Brain pericyte (primary cell): ENCODE measurements around the gene CLEC1B.
"Not testable (repeated sequence)": the region's sequence is repeated elsewhere in the genome, so short reads cannot be mapped to it uniquely, and the experiment has no call there.

ENCODE experiments used
- DNase-seq: peaks from one replicate; pipeline ENCODE4 v3.0.0-alpha.2; 2012; ENCODE audit warnings: low read depth, low spot score

The CLEC1B gene

DNA sequence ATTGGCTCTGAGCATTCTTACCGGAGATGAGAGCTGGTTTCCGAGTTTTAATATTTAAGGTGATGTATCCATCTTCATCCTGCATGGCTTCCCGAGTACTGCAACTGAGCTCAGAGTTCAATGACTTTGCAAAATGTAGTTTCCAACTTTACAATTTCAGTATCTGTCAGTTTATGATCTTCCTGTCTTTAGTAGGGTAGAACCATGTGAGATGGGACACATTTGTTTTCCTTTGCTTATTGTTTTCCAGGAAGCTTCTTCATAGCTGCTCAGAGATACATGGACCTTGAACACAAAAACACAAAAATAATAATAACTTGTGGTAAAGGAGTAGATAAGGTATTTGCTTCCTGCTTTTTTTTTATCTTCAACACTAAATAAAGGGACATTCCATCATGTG is at the start of gene CLEC1B:
TSS of gene CLEC1B (minus strand) at position 106 of the 400 bp plus-strand sequence. CDS start at position 85, 21 bp downstream.
- no peak for DNase-seq

DNA sequence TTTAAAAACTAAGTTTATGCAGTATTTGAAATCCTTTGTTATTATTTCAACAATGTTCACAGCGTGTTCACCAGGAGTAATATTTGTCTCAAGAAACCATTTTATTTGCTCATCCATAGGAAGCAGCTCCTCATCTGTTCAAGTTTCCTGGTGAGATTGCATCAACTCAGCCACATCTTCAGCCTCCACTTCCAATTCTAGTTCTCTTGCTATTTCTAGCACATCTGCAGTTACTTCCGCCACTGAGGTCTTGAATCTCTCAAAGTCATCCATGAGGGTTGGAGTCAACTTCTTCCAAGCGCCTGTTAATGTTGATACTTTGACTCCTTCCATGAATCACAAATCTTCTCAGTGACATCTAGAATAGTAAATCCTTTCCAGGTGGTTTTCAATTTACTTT is 49.6 kb upstream of the CLEC1B start:
- no peak for DNase-seq

DNA sequence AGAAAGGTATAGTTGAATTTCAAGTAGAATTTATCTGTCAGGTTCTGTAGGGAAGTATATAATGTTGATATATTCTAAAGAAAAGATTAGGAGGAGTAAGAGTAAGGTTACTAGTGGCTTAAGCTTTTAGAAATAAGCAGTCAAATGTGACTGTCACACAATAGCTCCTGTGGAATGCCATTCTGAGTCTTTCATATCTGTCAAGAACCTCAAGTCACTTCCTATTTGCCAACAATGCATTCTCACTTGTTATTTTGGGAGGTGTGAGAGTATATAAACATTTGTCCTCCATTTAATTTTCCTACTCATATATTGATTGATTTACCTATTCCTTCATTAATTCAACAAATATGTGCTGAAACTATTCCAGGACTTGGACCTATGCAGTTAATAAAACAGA is 43.2 kb upstream of the CLEC1B start:
- no peak for DNase-seq

DNA sequence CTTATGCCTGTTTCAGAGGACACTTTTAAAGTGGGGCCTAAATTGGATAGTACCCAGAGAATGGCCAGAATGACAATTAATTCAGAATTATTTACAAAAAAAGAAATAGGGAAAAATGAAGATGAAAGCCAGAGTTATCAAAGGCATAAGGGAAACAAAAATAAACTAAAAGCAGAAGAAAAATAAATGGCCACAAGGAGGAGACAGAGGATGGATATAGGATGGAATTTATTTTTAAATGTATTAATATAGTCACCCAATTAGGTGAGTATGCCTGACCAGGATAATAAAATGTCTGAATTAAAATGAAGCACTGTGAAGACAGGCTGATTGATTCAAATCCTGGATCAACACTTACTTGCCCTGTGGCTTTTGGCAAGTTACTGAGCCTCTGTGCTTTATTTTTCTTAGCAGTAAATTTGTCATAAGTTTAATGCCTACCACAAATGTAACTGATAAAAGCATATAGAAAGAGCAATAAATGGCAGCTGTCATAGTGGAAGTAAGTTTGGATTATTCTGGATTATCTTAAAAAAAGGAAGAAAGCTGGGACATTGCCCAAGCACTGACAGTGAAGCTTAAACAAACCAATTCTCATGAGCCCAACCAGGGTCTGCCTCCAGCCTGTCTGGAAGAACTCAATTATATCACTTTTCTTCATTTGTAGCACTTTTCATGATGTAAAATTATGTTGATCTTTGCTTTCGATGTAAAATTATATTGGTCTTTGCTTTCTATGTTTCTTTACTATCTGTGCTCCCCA is 35.0 kb upstream of the CLEC1B start:
- DNase-seq: no peak

DNA sequence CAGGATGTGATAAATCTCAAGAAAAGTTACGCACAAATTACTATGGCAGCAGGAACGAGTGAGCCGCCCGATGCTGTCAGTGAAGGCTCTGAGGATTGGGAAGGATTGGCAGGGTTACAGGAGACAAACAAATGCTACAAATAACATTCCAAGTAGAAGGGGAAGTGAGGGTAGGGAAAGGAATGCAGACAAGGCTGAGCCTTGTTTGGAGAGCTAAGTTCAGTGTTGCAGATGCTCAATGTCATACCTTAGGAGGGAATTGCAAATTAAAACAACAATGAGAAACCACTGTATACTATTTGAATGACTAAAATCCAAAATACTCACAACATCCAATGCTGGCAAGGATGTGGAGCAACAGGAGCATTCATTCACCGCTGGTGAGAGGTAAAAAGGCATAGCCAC is 32.9 kb upstream of the CLEC1B start:
- no peak for DNase-seq

DNA sequence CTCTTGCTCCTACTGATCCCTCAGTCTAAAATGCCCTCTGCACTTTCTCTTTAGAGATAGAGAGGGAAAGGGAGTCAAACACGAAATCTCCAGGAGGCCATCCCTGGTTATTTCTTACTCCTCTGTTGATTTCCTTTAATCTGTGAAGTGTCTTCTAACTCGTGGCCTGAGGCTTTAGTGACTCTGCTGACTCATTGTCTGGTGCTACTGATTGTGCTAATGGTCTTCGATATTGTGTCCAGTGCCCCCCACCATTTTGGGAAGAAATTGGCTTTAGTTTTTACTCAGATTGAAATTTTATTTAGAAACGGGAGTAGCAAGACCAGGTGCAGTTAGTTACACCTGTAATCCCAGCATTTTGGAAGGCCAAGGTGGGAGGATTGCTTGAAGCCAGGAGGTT is 32.4 kb upstream of the CLEC1B start:
- DNase-seq: no peak

DNA sequence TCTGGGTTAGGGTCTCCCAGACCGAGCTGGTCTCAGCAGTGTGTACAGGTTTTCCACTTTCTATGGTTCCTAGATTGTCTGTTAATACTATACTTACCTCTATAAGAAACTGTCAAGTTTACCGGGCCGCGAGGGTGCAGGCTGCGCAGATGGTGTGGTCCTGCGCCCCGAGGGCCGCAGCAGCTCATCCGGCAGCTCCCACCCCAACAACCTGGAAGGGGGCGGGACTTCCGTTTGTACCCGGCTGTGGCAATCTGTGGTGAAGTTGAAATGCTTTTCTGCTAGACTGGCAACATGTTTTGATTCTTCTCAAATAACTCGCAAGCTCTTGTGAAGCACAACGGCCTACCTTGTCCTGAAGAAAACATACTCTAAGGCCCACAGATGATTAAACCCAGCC is 31.5 kb upstream of the CLEC1B start, which contains the start of gene CLEC9A:
TSS of gene CLEC9A (plus strand) at position 237 of the 400 bp plus-strand sequence. CDS start 22,006 bp downstream, outside the sequence.
- no peak for DNase-seq

DNA sequence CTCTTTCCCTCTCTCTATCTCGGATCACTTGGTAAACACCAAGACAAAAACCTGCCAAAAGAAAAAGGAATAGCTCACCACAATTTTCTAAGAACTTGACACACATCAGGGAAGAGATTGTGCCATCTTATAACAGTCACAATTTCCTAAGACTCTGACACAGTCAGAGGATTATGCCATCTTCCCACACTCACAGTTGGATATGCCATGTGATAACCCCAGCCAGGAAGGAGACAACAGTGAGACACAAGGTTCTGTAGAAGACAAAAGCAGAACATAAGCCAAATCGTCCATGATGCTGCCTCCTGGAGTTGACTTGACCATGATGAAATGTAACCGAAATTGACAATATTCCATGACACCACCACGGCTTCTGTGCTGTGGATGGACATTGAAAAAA is 28.8 kb upstream of the CLEC1B start:
- DNase-seq: no peak

DNA sequence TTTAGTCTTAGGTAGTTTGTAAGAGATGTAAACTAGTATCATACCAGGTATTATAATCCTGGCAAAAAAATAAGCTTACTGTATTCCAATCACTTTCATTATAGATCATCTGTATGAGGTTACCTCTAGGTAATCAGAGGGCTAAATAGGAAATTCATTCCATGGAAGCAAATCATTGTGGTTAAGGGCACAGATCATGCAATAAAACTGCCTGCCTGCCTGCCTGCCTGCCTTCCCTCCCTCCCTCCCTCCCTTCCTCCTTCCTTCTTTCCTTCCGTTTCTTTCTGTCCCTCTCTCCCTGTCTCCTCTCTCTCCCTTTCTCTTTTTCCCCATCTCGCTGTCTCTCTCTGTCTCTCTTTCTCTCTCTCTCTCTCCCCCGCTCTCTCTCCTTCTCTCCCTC is 28.4 kb upstream of the CLEC1B start:
- no peak for DNase-seq

DNA sequence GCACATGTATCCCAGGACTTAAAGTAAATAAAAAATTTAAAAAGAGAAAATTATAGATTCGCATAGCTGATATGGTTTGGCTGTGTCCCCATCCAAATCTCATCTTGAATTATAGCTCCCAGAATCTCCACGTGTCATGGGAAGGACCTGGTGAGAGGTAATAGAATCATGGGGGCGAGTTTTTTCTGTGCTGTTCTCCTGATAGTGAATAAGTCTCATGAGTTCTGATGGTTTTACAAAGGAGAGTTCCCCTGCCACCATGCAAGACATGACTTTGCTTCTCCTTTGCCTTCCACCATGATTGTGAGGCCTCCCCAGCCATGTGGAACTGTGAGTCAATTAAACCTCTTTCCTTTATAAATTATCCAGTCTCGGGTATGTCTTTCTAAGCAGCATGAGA is 27.7 kb upstream of the CLEC1B start:
- not testable (repeated sequence) for DNase-seq

DNA sequence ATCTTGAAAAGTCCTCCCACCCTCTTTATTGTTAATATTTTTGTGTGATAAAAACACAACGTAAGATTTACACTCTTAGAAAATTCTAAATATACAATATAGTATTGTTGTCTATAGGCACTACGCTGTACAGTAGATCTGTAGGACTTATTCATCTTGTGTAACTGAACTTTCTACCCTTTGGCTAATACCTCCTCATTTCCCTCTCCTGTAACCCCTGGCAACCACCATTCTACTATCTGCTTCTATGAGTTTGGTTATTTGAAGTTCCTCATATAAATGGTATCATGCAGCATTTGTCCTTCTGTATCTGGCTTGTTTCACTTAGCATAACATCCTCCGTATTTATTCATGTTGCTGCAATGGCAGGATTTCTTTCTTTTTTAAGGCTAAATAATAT is 26.3 kb upstream of the CLEC1B start:
- DNase-seq: no peak

DNA sequence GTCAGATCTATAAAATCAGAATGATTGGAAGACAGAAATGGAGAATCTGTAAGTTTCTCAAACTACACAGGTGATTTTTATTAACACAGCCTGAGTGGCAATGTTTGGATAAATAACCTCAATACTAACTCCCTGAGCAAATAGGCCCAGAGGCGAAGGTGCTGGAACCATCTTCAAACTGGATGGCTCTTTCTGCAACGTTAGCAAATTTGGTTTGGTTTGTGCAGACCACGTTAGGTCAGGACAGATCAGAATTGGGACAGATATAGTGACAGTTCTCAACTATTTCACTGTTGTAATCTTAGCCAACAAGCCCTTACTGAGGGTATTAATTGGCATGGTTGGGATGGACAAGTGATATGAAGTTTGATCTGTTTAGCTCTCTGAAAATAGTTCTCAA is 22.4 kb upstream of the CLEC1B start:
- DNase-seq: no peak

DNA sequence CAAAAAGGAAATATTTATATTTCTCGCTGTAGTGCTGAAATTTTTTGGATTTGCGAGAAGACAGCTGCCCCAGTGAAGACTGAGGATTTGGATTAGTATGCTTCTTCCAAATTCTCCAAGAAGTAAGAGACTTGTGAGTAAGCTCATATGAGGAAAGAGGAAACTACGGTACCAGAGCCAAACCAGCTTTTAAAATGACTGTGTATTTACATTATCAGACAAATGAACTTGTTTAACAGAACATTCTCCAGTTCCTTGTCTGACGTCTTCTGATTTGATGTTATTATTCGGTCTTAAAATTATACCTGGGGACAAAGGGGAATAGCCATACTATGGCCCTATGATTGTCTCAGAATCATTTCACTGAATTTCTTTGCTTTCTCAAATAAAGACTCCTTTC is 19.5 kb upstream of the CLEC1B start:
- DNase-seq: no peak

DNA sequence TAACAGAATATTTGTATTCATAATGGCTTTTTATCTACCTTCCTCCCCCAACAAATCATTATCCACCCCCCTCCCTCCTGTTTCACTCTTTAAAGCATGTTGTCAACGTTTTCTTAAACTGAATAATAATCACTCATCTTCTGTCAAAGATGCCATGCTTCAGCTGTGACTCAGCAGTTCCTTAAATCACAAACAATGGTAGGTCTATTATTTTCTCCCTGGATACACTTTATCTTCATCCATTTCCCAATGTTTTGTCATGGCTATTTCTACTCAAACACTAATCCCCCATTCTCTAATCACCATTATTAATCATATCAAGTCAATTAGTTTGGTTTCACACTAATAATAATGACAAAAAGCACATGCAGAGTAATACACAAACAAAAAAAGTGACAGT is 18.0 kb upstream of the CLEC1B start:
- DNase-seq: no peak

DNA sequence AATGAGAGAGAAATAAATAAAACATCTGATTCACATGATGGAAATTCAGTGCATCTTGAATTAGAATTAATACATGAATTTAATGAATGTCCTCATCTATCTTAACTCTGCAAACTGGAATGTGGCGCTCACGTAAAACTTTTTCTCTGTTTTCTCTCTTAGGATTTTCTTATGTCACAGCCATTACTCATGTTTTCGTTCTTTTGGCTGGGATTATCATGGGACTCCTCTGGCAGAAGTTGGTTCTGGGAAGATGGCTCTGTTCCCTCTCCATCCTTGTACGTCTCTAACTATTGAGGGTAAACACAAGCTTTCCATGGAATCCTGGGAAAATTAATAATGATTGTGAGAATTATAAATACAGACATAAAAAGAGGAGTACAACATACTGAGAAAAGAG is 16.5 kb upstream of the CLEC1B start:
- no peak for DNase-seq

DNA sequence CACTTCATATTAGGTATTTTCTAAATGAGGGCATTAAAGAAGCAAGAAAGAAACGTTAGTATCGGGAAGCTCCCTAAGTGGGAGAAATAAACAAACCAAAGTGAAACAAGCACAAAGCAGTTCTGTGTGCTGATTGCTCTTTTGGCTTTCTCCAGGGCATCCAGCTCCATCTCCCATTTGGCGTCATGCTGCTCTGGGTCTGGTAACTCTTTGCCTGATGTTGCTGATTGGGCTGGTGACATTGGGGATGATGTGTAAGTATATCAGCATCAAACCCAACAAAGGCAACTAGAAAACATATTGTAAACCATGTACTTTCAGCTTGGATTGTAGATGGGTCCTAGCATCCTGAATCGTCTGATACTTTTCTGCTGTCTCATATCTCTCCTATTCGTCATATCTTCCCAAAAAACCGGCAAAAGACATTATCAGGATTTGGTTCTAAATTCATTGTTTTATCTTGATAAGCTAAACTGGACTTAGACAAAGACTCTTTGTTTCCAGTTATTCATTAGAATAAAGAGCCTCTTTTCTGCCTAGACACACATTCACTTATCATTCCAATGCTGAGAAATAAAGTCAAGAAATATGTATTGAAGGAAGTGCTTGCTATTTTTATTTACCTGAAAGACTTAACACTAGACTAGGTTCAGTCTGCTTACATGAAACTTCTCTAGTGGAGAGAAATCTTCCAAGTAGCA is 13.9 kb upstream of the CLEC1B start:
- DNase-seq: no peak

DNA sequence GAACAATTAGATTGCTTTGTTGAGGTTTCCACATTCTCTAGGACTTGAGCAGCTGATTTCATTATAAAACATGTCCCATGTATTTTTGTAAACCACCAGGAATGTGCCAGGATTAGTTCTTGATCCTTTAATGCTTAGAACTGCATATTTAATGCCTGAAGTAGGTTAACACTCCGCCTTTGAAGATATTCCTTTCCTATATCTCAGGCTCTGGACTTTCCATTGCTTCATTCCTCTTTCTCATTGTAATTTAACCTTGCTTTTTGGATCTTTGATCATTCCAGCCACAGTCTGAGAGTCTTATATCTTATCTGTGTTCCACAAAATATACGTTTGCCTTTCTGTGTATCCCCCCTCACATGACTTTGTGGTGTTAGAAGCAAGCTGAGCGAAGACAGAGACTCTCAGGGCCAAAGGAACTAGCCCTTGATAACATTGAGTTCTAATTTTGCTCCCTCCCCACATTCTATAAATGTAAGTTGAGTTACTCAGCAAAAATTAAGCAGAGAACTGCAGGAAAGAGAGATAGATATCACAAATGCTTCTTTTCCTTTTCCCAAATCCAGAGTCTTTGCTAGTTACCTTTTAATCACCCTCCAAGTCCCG is 2.4 kb upstream of the CLEC1B start:
- no peak for DNase-seq

DNA sequence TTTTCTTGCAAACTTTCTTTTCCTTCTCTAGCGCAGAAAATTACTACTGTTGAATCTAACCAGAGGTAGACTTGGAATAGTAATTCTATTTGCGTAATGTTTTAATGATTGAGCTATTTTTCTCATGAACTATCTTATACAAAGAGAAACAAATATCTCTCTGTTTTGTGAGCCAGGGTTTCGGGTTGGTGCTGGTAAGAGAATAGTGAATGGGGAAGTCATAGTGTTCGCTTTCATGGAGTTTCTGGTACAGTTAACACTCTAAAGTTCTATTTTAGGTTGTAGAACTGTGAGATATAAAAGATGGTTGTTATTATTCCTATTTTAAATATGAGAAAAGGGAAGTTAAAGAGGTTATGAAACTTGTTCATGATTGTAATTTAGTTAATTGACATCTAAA is 6.6 kb downstream of the CLEC1B start:
- no peak for DNase-seq

DNA sequence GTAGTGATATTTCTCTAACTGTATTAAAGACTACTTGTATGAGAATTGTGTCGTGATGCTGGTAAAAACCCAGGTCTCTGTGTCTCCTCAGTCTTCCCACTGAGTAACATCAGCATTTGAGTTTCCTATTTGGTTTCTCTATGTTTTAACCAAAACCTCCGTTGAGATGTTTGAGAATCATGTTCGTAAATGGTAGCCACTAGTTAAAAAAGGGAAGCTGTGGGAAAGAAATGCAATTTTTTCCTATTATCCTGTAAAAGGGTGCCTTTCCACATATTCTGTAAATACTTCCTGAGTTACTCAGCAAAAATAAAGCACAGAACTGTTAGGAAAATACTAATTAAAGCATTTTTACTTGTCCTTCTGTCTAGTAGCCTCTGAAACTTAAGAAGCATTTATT is 7.0 kb downstream of the CLEC1B start:
- no peak for DNase-seq

DNA sequence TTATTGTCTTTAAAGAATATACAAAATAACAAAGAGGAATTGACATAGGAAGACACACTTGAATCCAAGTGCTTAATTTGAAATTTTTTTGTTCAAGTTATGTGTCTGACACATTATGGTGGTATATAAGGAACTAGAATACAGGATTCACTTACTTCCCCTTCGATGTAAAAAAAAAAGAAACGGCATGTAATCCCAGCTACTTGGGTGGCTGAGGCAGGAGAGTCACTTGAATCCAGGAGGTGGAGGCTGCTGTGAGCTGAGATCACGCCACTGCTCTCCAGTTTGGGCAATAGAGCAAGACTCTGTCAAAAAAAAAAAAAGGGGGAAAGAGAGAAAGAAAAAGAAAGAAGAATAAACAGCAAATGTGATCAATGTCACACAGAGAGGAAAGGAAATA is 18.8 kb downstream of the CLEC1B start:
- DNase-seq: no peak

DNA sequence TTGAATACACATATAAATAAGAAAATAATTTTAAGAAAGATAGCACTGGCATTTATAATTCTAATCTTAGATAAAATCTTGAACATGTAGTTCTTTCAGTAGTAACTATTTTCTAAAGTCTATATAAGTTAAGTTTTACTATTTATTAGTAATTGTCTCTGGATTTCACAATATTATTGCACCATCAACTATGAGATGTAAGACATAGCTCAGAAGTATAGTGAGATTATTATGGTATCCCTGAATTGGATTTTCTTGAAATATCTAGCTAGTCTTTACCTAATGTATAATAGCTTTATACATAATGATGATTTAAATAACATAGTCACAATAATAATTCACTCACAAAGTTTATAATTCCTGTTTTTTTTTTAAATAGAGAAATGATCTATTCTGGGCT is 21.0 kb downstream of the CLEC1B start:
- no peak for DNase-seq

DNA sequence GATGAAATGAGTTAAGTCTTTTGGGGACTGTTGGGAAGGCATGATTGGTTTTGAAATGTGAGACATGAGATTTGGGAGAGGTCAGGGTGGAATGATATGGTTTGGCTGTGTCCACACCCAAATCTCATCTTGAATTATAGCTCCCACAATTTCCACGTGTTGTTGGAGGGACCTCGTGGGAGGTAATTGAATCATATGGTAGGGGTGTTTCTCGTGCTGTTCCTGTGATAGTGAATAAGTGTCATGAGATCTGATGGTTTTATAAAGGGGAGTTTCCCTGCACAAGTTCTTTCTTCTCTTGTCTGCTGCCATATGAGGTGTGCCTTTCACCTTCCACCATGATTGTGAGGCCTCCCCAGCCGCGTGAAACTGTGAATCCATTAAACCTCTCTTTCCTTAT is 22.3 kb downstream of the CLEC1B start:
- DNase-seq: not testable (repeated sequence)

DNA sequence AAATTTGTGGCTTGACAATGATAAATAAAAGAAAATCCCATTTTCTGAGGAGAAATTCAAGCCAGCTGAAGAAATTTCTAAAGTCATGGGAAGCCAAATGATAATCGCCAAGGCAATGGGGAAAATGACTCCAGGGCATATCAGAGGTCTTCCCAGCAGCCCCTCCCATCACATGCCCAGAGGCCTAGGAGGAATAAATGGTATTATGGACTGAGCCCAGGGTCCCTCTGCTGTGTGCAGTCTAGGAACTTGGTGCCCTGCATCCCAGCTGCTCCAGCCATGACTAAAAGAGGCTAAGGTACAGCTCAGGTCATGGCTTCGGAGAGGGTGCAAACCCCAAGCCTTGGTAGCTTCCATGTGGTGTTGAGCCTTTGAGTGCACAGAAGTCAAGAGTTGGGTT is 23.3 kb downstream of the CLEC1B start:
- DNase-seq: no peak
